Stimulated activated CD4-positive, alpha-beta T cell treated with anti-CD3 and anti-CD28 coated beads, Interleukin-4, amount 100 ng/mL, for 1 hour (primary cell): ENCODE results near the gene FAP.

Experiments
- DNase-seq: peaks from one replicate; pipeline ENCODE4 v3.0.0-alpha.2; 2020

The FAP gene

GRCh38 chr2:162182395-162182794, 60.9 kb downstream of the FAP start:
- DNase-seq: no peak

GRCh38 chr2:162177301-162177700, 65.9 kb downstream of the FAP start:
- no peak for DNase-seq

GRCh38 chr2:162175714-162176113, 67.5 kb downstream of the FAP start:
- no peak for DNase-seq

- DNase-seq: no peak
Observed at GRCh38 chr2:162174746-162175145, 68.5 kb downstream of the FAP start.

GRCh38 chr2:162172802-162173370, 70.4 kb downstream of the FAP start:
- no peak for DNase-seq

GRCh38 chr2:162166745-162167144, 76.5 kb downstream of the FAP start:
- DNase-seq: no peak

- DNase-seq: no peak
Observed at GRCh38 chr2:162166174-162166573, 77.1 kb downstream of the FAP start.

- no peak for DNase-seq
Observed at GRCh38 chr2:162164802-162165201, 78.4 kb downstream of the FAP start.

GRCh38 chr2:162159446-162159845, 83.8 kb downstream of the FAP start:
- no peak for DNase-seq

GRCh38 chr2:162156149-162156548, 87.1 kb downstream of the FAP start:
- no peak for DNase-seq

GRCh38 chr2:162155093-162155492, 88.2 kb downstream of the FAP start:
- no peak for DNase-seq

GRCh38 chr2:162153608-162154224, 89.5 kb downstream of the FAP start:
- peak; percentile 52 for DNase-seq

- DNase-seq: no peak
Observed at GRCh38 chr2:162152147-162152546, 91.1 kb downstream of the FAP start, which contains the start of gene GCG. GCG (minus strand) TSS chr2:162152247; CDS start chr2:162149178, 3,069 bp downstream.

- no peak for DNase-seq
Observed at GRCh38 chr2:162149940-162150339, 93.3 kb downstream of the FAP start.

GRCh38 chr2:162149466-162149865, 93.8 kb downstream of the FAP start:
- DNase-seq: no peak

- no peak for DNase-seq
Observed at GRCh38 chr2:162148956-162149355, 94.3 kb downstream of the FAP start.

GRCh38 chr2:162143969-162144368, 99.3 kb downstream of the FAP start:
- DNase-seq: no peak

GRCh38 chr2:162138310-162138709, 104.9 kb downstream of the FAP start:
- no peak for DNase-seq

- DNase-seq: no peak
Observed at GRCh38 chr2:162127422-162127821, 115.8 kb downstream of the FAP start.

- DNase-seq: no peak
Observed at GRCh38 chr2:162126527-162126926, 116.7 kb downstream of the FAP start.

GRCh38 chr2:162126111-162126519, 117.1 kb downstream of the FAP start:
- DNase-seq: no peak

GRCh38 chr2:162125138-162125537, 118.1 kb downstream of the FAP start:
- DNase-seq: no peak

- no peak for DNase-seq
Observed at GRCh38 chr2:162123806-162124758, 119.2 kb downstream of the FAP start.
